Calu3 (cell line): ENCODE results near the gene NEAT1. TPM values are rescaled to one million over a fixed set of nuclear protein-coding genes. Genes with fewer than 3 reads are reported as not detected.
A peak's percentile ranks its signal among the peaks of the same experiment; 100 is the strongest.
"Not testable (repeated sequence)": the region's sequence is repeated elsewhere in the genome, so short reads cannot be mapped to it uniquely, and the experiment has no call there.

Experiments
- BruUV-seq: library from RNA; stranded (reverse); fragments of 400-500 nt; replicated peaks from 2 replicates; lab custom pipeline; 2021; lab: Mats Ljungman, UMichigan
- CTCF ChIA-PET: fragments of 300-600 bp; sonication (Branson Sonifier 250); formaldehyde crosslinking; loops from one replicate; lab custom pipeline; 2022; ENCODE audit warnings: antibody characterized with exemption; lab: Charles Lee
- DNase-seq: peaks from one replicate; pipeline ENCODE4 v3.0.0; 2022
- H3K27ac Mint-ChIP-seq: one replicate; pipeline ENCODE4 v1.8.0; 2022; ENCODE audit warnings: mixed read lengths; ENCODE audit not compliant: unreplicated experiment
- H3K27me3 Mint-ChIP-seq: one replicate; pipeline ENCODE4 v1.8.0; 2022; ENCODE audit warnings: mixed read lengths; ENCODE audit not compliant: unreplicated experiment
- H3K36me3 Mint-ChIP-seq: one replicate; pipeline ENCODE4 v1.8.0; 2022; ENCODE audit warnings: mild to moderate bottlenecking, moderate library complexity, mixed read lengths; ENCODE audit not compliant: insufficient read depth, unreplicated experiment
- H3K4me1 Mint-ChIP-seq: one replicate; pipeline ENCODE4 v1.8.0; 2022; ENCODE audit warnings: mild to moderate bottlenecking, low read depth, mixed read lengths; ENCODE audit not compliant: unreplicated experiment
- H3K4me3 Mint-ChIP-seq: one replicate; pipeline ENCODE4 v1.8.0; 2022; ENCODE audit warnings: mild to moderate bottlenecking, low read depth, moderate library complexity, mixed read lengths; ENCODE audit not compliant: unreplicated experiment
- H3K9me3 Mint-ChIP-seq: one replicate; pipeline ENCODE4 v1.8.0; 2022; ENCODE audit warnings: low read depth, mixed read lengths; ENCODE audit not compliant: unreplicated experiment
- intact Hi-C: fragments of 100-400 bp; cut with micrococcal nuclease; formaldehyde crosslinking; loops from one replicate; pipeline ENCODE4 v1.10.0; 2022; ENCODE audit not compliant: unreplicated experiment
- total RNA-seq: library from RNA; stranded (reverse); gene quantifications from 2 replicates; pipeline ENCODE4 v1.2.3, GENCODE V29; 2022
- TF ChIP-seq, protein P1 (sequence below): fragments of 200-600 bp; IDR thresholded peaks from one replicate; pipeline ENCODE4 v1.8.0; 2022; ENCODE audit warnings: antibody characterized with exemption; ENCODE audit not compliant: unreplicated experiment

Gene NEAT1
- total RNA-seq, 1 experiment from 2014 or later = 605 TPM

DNA sequence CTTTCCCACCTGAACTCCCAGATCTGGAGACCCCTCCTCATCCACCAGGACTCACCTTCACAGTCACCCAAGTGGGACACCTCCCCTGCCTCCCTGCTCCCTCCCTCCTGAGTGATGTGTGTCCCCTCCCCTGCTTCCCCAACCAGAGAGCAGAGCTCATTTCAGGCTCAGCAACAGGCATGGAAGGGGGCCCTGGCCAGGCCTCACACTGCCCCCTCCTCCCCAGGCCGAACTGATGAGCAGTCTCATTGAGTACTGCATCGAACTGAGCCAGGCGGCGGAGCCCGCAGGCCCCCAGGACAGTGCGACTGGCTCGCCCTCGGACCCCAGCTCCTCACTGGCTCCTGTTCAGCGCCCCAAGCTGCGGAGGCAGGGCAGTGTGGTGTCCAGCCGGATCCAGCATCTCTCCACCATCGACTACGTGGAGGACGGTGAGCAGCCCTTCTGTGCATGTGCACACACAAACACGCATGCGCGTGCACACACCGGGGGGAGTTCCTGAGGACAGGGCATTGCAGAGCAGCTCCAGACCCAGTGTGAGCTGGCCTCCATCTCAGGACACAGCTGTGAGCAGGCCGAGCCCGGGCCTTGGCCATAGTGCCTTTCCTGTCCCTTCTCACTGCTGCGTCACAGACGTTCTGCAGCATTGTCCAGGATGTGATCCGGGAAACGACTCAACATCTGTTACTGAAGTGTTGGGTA, 17.8 kb upstream of the NEAT1 start:
- H3K4me1 Mint-ChIP-seq = no peaks in the 10 kb centered on the region
- no TSS peak for BruUV-seq
- no peaks in the 10 kb centered on the region for H3K9me3 Mint-ChIP-seq
- TF ChIP-seq, protein P1, sequence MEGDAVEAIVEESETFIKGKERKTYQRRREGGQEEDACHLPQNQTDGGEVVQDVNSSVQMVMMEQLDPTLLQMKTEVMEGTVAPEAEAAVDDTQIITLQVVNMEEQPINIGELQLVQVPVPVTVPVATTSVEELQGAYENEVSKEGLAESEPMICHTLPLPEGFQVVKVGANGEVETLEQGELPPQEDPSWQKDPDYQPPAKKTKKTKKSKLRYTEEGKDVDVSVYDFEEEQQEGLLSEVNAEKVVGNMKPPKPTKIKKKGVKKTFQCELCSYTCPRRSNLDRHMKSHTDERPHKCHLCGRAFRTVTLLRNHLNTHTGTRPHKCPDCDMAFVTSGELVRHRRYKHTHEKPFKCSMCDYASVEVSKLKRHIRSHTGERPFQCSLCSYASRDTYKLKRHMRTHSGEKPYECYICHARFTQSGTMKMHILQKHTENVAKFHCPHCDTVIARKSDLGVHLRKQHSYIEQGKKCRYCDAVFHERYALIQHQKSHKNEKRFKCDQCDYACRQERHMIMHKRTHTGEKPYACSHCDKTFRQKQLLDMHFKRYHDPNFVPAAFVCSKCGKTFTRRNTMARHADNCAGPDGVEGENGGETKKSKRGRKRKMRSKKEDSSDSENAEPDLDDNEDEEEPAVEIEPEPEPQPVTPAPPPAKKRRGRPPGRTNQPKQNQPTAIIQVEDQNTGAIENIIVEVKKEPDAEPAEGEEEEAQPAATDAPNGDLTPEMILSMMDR = no peak
- H3K4me3 Mint-ChIP-seq = no peak overlapping the region
- H3K27ac Mint-ChIP-seq = no peak overlapping the region
- CTCF ChIA-PET = interaction anchor here (0.8 kb wide), 1 partner anchor 12 kb away, joined by 3 read pairs; no protein-coding TSS in a partner anchor
- no peak for DNase-seq
- intact Hi-C loops = no loop called here
- no peaks in the 10 kb centered on the region for H3K27me3 Mint-ChIP-seq
- H3K36me3 Mint-ChIP-seq = peaks cover 59% of the 10 kb centered on the region

DNA sequence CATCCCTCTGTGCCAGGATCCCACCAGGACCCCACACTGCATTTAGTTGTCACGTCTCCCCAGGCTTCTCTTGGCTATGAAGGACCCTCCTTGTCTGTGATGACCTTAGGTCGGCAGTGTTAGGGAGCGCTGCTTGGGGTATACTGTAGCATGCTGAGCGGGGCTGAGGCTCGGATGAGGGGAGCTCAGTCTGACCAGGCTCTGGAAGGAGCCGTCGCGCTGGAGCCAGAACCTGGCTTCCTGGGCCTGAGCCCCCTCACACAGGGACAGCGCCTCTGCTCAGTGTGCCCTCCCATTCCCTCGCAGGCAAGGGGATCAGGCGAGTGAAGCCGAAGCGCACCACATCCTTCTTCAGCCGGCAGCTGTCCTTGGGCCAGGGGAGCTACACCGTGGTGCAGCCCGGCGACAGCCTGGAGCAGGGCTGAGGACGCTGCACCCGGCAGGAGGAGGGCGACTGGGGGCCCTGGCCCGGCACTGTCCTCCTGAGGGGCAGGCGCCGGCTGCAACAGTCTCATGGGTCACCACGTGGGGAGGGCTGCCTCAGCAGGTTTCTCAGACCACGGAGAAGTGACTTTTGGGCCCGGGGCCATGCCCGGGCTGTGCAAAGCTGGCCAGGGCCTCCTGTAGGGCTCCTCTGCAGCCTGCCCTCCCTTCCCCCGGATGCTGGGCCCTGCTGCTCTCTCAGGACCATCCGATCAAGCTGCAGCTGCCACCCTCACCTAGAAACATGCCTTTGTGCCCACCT, 11.5 kb upstream of the NEAT1 start:
- CTCF ChIA-PET = no interaction called here
- no peak for DNase-seq
- Mint-ChIP-seq H3K27me3 (no peaks in the 10 kb centered on the region), H3K27ac (peak overlapping the region; percentile 14), H3K4me3 (no peak overlapping the region), H3K9me3 (no peaks in the 10 kb centered on the region), H3K4me1 (peaks cover 8% of the 10 kb centered on the region), H3K36me3 (peaks cover 64% of the 10 kb centered on the region)
- BruUV-seq = no TSS peak
- intact Hi-C loops = no loop called here
- TF ChIP-seq, protein P1 = no peak

DNA sequence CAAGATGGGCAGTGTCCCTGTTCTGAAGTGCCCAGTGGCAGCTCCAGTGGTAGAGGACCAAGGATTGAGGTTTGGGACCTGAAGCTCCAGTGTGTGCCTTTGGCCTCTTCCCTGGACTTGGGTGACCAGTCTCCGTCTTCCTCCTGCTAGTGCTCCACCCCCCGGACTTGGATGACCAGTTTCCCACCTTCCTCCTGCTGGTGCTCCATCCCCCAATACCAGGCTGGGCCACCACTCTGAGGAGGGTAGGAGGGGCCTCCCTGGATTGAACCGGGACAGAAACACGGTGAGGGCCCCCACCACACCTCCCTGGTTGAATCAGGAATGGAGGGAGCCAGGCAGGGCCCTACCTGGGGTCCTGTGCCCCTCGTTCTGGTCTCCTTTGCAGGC, 10.9 kb upstream of the NEAT1 start:
- no TSS peak for BruUV-seq
- CTCF ChIA-PET = no interaction called here
- Mint-ChIP-seq H3K4me3 (no peak overlapping the region), H3K36me3 (peaks cover 64% of the 10 kb centered on the region), H3K27ac (peak overlapping the region; percentile 14), H3K9me3 (no peaks in the 10 kb centered on the region), H3K4me1 (peaks cover 14% of the 10 kb centered on the region), H3K27me3 (no peaks in the 10 kb centered on the region)
- DNase-seq = no peak
- TF ChIP-seq, protein P1 = no peak
- intact Hi-C loops = no loop called here

DNA sequence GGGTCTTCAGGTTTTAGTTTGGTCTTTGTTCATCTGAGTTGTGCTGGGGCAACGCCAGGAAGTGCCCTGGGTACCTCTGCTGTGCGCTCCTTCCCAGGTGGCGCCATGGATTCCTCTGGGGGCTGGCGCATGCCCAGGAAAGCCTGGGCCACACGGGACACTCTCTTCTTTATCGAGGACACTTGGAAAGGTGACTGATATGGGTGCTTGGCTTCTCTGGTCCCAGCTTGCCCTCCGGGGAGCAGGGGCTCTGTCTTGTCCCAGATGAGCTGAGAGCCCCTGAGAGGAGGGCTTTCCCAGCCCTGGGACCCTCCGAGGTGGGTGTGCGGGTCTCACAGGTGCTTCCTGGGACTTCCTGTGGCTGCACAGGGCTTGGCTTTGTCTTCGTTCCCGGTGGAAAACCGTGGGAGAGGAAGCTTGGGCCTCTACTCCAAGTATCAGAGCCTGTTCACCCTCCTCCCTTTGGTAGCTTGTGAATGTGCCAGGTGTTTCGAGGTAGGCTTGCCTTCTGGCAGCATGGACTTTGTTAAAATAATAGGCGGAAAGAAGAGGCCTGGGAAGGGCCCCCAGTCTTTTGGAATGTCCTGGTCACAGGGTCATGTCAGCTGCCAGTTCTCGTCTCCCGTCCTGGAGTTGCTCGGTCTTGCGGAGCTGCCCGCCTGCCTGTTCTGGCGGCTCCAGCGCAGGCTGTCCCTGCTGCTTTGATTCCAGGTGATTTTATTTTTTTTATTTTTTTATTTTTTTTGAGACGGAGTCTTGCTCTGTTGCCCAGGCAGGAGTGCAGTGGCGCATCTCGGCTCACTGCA, 10.1 kb upstream of the NEAT1 start:
- TF ChIP-seq, protein P1 = no peak
- H3K27ac Mint-ChIP-seq = no peak overlapping the region
- BruUV-seq = no TSS peak
- no peaks in the 10 kb centered on the region for H3K27me3 Mint-ChIP-seq
- DNase-seq = no peak
- no peak overlapping the region for H3K4me3 Mint-ChIP-seq
- no peaks in the 10 kb centered on the region for H3K9me3 Mint-ChIP-seq
- H3K4me1 Mint-ChIP-seq = peaks cover 22% of the 10 kb centered on the region
- CTCF ChIA-PET = no interaction called here
- peaks cover 63% of the 10 kb centered on the region for H3K36me3 Mint-ChIP-seq
- intact Hi-C loops = no loop called here

DNA sequence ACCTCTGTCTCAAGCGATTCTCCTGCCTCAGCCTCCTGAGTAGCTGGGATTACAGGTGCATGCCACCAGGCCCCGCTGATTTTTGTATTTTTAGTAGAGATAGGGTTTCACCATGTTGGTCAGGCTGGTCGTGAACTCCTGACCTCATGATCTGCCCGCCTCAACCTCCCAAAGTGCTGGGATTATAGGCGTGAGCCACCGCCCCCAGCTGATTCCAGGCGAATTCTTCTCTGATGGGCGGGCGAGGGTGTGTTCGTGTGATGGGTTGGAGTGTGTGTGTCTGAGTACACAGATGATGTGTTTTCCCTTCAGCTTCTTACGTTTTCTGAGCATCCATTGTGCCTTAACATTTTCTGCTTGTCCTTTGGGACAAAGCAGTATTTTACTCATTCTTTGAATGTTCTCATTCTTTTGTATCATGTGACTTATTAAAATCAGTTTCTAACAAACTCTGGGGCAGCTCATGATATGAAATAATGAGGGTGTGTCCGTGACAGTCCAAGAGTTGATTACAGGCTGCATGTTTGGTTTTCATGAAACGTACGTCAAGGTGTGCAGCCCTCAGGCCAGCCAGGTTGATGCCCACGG, 9.4 kb upstream of the NEAT1 start:
- H3K36me3 Mint-ChIP-seq = peaks cover 60% of the 10 kb centered on the region
- BruUV-seq = not testable (repeated sequence)

More for the DNA sequence above, 9.4 kb upstream of the NEAT1 start:
- peaks cover 29% of the 10 kb centered on the region for H3K4me1 Mint-ChIP-seq
- H3K27ac Mint-ChIP-seq, intact Hi-C loops, DNase-seq, H3K27me3 Mint-ChIP-seq, CTCF ChIA-PET, H3K9me3 Mint-ChIP-seq, H3K4me3 Mint-ChIP-seq: not testable (repeated sequence)
